Coronary artery (tissue), 2 donors: ENCODE data around the gene AFG1L.

ENCODE experiments used
- DNase-seq: peaks from one replicate; pipeline ENCODE4 v3.0.0-alpha.2; 2017; ENCODE audit warnings: low spot score
- H3K27ac ChIP-seq, 2 donors: fragments of 200-600 bp; sonication (generic); one replicate each; pipeline ENCODE4 v1.5.1; 2016 to 2019
- H3K4me3 ChIP-seq: fragments of 200-600 bp; sonication (generic); 2 replicates; pipeline ENCODE4 v1.5.1; 2016; ENCODE audit warnings: mild to moderate bottlenecking, moderate library complexity
- TF ChIP-seq, protein P1 (sequence below): fragments of 200-600 bp; sonication (generic); IDR thresholded peaks from one replicate; pipeline ENCODE4 v1.5.1; 2019; ENCODE audit warnings: antibody characterized with exemption

AFG1L gene

DNA sequence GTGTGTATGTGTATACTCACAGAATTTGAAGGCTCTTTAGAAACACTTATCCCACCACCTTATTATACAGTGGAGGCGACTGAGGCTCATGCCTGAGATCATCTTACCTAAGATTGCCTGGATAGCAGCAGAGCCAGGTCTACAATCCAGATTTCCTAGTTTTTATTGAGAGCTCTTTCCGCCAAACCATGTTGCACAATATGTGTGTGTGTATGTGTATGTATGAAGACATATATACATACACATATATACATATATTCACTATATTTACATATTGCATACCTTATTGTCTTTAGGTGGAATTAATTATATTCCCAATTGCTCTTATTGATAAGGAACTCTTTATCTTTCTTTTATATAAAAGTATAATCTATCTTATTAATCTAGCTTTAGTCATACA lies 130.6 kb downstream of the AFG1L start:
- no peak for DNase-seq
- TF ChIP-seq, protein P1, sequence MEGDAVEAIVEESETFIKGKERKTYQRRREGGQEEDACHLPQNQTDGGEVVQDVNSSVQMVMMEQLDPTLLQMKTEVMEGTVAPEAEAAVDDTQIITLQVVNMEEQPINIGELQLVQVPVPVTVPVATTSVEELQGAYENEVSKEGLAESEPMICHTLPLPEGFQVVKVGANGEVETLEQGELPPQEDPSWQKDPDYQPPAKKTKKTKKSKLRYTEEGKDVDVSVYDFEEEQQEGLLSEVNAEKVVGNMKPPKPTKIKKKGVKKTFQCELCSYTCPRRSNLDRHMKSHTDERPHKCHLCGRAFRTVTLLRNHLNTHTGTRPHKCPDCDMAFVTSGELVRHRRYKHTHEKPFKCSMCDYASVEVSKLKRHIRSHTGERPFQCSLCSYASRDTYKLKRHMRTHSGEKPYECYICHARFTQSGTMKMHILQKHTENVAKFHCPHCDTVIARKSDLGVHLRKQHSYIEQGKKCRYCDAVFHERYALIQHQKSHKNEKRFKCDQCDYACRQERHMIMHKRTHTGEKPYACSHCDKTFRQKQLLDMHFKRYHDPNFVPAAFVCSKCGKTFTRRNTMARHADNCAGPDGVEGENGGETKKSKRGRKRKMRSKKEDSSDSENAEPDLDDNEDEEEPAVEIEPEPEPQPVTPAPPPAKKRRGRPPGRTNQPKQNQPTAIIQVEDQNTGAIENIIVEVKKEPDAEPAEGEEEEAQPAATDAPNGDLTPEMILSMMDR, result no peak
- H3K27ac ChIP-seq, result no peak overlapping the region
- H3K4me3 ChIP-seq, result no peak overlapping the region

DNA sequence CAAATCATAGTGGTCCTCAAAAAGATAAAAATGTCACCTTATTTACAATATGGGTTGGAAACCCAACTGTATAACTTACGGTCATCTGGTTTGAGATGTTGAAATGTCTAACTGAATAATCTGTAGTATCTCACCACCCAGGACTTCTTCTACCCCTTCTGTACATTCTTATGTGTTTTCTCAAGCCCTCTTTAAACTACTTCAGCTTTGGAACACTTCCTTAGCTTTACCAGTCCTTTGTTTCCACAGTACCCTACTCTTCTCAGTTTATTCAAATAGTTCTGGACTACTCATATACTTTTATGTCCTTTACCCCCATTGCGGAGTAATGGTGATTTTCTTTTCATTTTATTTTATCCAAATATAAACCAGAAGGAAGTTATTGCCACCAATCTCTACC lies 137.3 kb downstream of the AFG1L start:
- Histone ChIP-seq H3K27ac (no peak overlapping the region), H3K4me3 (no peak overlapping the region)
- TF ChIP-seq, protein P1, result no peak
- DNase-seq, result no peak

DNA sequence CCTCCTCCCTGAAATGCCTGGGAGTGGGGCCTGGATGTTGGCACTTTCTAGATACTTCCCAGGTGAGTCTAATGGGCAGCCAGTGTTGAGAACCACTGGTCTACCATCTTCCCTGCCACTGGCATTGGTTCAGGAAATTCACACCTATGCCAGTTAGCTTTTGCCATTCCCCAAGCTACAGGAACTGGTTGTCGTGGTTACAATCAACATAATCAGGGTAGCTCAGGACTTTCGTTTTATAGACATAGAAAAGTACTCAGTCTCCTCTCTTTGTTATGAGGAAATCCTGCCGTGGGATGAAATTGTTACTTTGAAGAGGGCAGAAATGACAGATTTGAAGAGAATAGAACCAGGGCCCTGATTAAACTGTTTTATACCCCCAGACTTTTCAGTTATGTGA lies 137.9 kb downstream of the AFG1L start:
- Histone ChIP-seq H3K4me3 (no peak overlapping the region), H3K27ac (no peak overlapping the region)
- TF ChIP-seq, protein P1, result no peak
- DNase-seq, result no peak

DNA sequence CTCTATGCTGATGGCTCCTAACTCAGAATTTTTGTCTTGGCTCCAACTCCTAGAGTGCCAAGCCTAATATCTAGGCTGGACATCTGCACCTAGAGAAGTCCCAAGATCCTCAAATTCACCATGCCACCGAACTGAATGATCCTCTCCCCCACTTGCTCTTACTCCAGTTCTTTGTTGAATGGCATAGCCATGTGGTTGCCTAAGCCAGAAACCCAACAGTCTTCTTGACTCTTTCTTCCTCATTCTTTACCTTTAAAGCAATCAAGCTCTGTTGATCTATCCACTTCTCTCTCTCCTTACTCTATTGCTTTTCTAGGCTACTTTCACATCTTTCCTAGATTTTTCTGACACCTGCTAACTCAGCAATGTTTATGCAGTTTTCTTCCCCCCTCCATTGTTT lies 139.4 kb downstream of the AFG1L start:
- Histone ChIP-seq H3K27ac (no peak overlapping the region), H3K4me3 (no peak overlapping the region)
- TF ChIP-seq, protein P1, result no peak
- no peak for DNase-seq

DNA sequence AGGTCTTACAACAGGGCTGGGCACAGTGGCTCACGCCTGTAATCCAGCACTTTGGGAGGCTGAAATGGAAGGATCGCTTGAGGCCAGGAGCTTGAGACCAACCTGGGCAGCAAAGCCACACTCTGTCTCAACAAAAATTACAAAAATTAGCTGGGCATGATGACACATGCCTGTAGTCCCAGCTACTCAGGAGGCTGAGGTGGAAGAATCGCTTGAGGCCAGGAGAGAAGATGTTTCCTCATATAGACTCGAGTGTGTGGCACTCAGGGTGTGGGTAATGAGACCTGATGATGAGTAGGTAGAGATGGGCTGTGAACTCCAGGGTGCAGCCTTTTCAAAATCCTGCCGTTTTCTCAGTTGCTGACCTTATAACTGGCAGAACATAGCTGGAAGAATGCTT lies 140.5 kb downstream of the AFG1L start:
- TF ChIP-seq, protein P1, result no peak
- Histone ChIP-seq H3K27ac (no peak overlapping the region), H3K4me3 (no peak overlapping the region)
- no peak for DNase-seq

DNA sequence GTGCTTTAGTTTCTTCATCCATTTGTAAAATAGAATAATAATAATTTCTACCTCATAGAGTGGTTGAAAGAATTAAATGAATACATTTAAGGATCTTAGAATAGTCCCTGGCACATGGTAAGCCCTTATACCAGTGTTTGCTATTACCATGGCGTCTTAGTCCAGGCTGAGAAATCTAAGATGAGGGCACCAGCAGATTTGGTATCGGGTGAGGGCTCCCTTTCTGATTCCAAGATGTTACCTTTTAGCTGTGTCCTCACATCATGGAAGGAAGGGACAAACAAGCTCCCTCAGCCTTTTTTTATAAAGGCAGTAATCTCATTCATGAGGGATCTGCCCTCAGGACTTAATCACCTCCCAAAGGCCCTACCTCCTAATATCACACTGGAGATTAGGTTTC lies 141.9 kb downstream of the AFG1L start:
- H3K27ac ChIP-seq, result no peak overlapping the region

DNA sequence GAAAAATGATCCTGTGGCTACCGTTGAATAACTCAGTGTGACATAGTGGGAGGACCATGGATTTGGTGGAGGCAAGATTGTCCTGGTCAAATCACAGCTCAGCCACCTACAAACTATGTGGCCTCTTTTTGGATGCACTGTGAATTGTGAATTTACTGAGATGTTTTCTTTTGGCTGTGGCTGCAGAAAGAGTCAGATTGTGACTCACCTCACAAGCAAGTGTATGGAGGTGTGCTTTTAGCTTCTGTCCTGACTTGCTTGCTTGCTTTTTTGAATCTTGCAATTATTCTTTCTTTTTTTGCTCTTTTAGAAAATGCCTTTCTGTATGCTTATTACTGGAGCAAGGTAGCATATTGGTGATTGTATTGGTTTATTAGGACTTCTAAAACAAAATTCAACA lies 143.0 kb downstream of the AFG1L start:
- no peak overlapping the region for H3K27ac ChIP-seq
- DNase-seq, result no peak
- H3K4me3 ChIP-seq, result no peak overlapping the region
- TF ChIP-seq, protein P1, result no peak

More for the DNA sequence above, 141.9 kb downstream of the AFG1L start:
- no peak overlapping the region for H3K4me3 ChIP-seq
- TF ChIP-seq, protein P1, result no peak
- no peak for DNase-seq
